AG08395 (cell line): ENCODE results near the gene CARMIL1.
"Not testable (repeated sequence)": the region's sequence is repeated elsewhere in the genome, so short reads cannot be mapped to it uniquely, and the experiment has no call there.

Experiments
- DNase-seq: peaks from one replicate; pipeline ENCODE4 v3.0.0; 2012; ENCODE audit warnings: mixed read lengths, low spot score

Gene CARMIL1

DNA sequence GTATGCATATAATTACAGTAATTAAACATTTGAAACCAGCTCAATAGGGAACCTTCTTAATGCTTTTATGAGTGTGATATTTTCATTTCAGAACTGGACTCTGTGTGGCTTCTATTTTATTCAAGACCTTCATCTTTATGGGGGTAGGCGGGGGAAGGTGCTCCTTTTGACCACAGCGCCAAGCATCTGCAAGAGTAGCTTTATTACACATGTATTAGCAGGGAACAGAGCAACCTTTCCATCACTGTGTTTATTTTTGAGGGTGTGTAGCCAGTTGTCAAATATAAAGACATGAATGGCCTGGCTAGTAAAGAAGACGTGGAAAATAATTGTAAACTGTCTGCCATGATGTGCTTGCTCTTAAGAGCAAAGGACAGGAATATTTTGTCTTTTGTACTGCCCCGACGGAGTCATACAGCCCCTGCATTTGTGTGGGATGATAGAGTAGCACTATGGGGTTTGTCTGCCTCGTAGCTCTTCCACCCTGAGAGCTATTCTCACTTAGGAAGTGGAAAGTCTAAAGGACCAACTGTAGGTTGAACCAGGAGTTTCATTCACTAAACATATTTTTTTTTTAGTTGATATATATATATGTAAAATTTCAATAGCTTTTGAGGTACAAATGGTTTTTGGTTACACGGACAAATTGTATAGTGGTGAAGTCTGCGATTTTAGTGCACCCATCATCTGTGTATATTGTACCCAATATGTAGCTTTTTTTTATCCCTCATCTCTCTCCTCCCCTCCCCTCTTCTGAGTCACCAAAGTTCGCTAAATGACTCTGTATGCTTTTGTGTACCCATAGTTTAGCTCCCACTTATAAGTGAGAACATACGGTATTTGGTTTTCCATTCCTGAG, 91.2 kb downstream of the CARMIL1 start:
- DNase-seq: no peak

DNA sequence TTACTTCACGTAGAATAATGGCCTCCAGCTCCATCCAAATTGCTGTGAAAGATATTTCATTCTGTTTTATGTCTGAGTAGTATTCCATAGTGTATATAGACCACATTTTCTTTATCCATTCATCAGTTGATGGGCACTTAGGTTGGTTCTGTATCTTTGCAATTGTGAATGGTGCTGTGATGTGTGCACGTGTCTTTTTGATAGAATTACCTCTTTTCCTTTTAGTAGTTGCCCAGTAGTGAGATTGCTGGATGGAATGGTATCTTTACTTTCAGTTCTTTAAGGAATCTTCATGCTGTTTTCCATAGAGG, 91.8 kb downstream of the CARMIL1 start:
- no peak for DNase-seq

DNA sequence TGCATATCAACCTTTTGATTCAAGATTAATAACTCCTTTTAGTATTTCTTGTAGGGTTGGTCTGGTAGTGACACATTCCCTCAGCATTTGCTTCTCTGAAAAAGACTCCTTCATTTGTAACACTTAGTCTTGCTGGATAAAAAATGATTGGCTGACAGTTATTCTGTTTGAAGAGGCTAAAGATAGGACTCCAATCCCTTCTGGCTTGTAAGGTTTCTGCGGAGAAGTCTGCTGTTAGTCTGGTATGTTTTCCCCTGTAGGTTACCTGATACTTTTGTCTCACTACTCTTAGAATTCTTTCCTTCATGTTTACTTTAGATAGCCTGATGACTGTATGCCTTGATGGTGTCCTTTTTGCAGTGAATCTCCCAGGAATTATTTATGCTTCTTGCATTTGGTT, 96.0 kb downstream of the CARMIL1 start:
- DNase-seq: no peak

DNA sequence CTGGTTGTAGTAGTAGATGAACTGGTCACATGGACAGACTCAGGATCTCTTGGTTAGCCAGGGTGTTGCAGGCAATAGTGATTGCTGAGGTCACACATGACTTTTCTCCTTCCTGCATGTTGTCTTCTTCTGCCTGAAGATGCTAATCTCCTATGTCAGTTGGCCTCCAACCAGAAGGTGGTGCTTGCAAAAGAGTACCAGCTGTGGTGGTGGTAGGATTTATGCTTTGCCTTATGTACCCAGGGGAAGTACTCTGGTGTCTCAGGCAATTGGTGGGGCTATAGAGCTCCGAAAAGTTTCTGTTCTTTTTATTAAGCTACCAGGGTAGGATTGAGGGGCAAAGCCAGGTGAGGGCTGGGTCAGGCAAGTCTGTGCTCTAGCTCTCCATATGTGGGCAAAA, 98.5 kb downstream of the CARMIL1 start:
- DNase-seq: no peak

DNA sequence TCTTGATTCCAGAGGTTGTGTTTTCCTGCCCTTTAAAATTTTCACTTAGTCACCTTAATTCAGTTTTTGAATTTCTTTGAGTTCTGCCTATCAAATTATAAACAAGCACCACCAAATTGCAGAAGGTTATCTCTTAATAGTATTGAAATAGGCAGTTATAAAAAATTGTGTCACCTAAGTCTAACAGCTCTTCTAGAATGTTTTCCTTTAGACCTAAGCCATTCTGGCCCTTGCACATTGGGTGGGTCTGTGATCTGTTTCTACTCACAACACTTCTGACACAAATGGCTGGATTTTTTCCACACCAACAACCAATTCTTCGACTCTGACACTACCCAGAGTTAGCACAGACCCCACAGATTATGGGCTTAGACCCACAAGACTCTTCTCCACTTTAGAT, 101.9 kb downstream of the CARMIL1 start:
- DNase-seq: no peak

DNA sequence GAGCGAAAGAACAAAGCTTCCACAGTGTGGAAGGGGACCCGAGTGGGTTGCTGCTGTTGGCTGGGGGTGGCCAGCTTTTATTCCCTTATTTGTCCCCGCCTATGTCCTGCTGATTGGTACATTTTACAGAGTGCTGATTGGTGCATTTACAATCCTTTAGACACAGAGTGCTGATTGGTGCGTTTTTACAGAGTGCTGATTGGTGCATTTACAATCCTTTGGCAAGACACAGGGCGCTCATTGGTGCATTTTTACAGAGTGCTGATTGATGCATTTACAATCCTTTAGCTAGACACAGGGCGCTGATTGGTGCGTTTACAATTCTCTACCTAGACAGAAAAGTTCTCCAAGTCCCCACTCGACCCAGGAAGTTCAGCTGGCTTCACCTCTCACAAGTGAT, 103.3 kb downstream of the CARMIL1 start:
- not testable (repeated sequence) for DNase-seq

DNA sequence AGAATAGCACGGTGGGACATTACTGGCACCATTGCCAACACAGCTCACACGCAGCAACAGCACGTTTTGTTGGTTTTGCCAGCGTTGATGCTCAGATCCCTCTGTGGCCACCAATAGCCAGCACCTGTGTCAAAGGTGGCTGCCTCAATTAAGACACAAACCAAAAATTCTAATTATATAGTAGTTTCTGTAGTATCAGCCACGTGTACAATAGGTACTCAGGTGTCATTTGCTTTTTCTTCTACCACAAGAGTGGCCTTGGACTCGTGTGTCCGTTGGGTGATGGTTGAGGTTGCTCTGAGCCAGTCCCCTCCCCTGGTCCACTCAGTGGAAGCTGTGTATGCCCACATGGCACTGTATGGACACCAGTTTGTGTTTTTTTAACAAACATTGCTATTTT, 105.1 kb downstream of the CARMIL1 start:
- DNase-seq: no peak

DNA sequence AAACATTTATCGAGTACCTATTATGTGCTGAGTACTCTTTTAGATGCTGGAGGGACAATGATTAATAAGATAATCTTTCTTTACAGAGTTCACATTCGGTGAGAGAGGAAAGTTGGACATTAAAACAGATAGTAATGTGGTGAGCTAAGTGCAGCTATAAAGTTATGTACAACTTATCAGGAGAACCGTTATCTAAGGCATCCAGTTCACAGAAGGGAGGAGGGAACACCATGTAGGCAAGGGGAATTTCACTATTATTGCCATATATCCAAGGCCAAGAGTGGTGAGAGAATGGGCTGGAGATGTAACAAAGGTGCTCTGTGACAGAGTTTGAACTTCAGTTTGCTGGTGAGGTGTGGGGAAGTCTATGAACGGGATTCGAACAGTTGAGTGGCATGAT, 105.8 kb downstream of the CARMIL1 start:
- no peak for DNase-seq

DNA sequence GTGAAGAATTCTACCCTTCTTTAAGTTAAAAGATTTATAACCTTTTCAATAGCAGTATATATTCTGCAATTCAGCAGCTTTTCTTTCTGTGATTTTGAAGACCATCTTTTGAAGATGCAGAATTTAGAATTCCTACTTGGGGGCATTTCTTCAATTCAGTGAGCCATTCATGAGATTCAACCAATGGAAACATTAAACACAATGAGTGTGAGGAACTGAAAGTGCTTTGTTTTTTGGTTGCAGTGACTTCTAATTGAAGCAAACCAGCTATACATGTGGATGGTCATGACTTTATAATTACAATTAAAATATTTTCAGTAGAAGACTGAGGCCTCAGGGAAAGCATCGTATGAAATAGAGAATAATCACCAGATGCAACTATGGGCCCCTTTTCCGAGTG, 108.3 kb downstream of the CARMIL1 start:
- no peak for DNase-seq

DNA sequence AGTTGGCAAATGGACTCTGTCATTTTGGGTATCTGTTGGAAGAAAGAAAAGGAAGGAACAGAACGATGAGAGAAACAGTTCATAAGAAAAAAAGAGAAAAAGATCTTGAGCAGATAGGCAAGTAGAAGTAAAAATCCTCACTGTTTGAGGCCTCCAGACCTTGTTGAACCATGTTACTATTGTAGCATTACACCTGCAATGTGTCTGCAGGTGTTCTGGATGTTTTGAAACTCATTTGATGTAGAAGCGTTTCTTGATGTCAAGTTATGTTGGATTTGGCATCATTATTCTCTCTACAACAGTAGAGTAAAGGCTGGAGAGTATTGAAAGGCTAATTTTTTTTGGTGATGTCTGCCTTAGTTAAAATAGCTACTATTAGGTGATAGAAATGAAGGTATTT, 108.7 kb downstream of the CARMIL1 start:
- no peak for DNase-seq

DNA sequence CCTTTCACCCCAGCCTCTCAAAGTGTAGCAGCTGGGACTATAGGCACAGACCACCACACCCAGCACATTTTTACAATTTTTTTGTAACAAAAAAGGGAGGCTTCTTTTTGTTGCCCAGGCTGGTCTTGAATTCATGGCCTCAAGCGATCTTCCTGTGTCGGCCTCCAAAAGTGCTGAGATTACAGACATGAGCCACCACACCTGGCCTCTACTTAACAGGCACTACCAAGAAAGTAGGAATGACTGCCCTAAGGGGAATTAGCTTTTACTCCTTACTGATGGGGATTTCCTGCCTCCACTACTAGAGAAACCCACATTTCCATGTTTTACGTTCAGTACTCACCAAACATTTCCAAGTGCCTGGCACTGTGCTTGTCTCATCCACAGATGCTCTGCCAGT, 109.6 kb downstream of the CARMIL1 start:
- no peak for DNase-seq

DNA sequence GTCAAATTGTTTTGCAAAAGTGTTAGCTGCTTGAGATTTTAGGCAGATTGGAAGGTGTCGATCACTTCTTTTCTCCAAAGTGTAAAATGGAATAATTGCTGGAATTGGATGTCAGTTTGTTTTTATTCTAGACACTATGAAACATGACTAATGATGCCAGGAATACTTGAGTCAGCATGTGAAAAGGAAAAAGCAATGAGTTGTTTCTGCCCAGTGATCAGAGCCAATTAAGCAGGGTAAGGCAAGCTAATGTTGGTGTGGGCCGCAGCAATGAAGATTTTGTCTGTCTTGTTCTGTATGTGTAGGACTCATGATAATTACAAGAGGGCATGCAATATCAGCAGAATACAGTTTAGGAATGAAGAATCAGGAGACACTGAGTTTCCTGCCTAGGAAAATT, 110.3 kb downstream of the CARMIL1 start:
- DNase-seq: peak; percentile 74

DNA sequence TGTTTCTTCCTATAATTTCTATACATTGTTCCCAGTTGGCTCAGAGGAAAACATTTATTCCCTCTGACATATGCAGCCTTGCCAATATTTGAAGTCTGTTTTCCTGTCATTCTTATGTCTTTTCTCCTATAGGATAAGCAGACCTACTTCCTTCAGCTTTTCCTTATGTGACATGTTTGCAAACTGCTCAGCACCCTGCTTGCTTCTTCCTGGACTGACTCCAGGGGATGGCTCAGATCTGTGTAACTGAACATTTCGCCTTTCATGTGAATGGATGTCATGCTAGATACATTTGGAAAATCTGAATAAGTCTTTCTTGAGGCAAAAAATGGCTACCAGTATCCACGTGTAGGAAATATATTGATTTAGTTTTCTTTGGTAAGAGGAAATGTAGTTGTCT, 113.2 kb downstream of the CARMIL1 start:
- peak; percentile 13 for DNase-seq

DNA sequence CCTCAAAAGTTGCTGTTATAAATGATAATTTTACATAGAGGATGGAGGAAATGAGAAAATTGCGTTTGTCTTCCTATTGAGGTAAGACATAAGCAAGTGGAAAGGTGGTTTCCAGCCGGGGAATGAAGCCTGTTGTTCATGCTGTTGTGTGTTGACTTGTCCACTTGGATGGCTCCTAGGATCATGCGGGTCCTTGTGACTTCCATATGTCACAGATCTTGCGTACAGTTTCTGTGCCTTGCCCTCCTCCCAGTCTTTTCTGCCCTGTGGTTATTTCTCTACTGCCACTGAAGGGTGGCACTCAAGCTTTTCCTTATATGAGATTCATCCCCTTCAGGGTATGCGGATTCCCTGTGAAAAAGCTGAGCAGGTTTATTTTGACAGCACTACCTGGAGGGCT, 116.6 kb downstream of the CARMIL1 start:
- no peak for DNase-seq

DNA sequence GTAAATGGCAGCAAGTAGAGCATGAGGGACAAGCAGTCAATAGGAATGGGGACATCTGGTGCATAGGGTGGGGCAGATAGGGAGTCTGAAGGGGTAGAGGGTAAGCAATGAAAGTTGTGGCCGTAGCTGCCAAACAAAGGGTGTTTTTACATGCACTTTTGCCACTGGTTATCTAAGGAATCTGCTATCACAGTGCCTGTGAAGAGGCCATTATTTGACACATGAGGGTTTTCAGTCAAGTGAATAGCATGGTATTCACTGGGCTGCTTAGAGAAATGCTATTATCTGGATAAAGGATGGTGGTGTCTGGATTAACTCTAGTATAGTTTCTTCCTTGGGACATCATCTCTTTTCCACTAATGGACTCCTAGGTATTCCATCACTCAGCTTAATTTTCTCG, 118.2 kb downstream of the CARMIL1 start:
- DNase-seq: no peak

DNA sequence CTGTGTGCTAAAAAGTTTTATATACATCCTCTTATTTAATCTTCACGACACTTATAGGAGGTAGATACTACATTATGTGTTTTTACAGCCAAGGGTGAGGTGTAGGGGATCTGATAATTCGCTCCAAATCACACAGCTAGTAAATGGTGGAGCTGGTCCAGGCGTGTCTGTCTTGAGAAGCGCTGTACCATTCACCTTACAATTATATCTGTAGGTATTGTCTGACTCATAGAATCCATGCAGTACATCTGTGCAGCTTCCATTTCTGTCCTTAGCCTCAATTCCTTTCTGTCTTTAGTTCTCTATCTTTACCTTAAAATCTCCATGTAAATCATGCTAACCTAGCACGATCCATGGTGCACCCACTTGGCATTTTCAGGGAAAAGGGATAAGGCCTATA, 120.7 kb downstream of the CARMIL1 start:
- DNase-seq: no peak

DNA sequence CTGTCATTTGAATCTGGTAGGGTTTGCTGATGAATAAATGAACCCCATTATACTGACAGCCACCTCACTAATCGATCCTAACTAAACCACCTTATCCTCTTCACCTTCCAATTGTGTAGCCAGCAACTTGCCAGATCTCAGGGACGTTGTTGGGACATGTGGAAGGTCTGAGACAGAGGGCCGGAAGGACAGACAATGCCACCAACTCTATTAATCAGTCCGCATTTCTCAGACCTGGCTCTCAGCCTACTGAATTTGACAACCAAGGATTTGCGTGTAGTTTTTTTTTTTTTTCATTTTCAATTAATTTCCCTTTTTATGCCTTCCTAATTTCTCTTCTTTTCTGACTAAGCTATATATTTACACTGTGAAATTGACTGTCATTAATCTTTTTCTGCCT, 122.5 kb downstream of the CARMIL1 start:
- no peak for DNase-seq

DNA sequence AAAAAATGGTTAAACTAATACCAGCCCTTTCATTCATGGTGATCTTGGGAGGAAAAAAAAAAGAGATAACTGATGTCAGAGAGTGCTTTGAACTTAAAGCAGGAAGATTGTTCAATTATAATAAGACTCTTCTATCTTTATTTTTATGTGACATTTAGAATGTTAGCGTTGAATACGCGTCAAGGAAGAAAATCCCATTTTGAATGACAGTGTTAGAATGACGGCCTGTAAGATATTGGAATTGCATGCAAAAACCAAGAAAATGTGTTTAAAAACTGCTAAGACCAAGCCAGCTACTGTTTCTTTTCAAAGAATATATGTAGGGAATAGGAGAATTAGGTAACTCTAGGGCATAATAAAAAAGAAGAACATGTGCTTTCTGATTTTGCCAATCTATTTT, 123.0 kb downstream of the CARMIL1 start:
- no peak for DNase-seq

DNA sequence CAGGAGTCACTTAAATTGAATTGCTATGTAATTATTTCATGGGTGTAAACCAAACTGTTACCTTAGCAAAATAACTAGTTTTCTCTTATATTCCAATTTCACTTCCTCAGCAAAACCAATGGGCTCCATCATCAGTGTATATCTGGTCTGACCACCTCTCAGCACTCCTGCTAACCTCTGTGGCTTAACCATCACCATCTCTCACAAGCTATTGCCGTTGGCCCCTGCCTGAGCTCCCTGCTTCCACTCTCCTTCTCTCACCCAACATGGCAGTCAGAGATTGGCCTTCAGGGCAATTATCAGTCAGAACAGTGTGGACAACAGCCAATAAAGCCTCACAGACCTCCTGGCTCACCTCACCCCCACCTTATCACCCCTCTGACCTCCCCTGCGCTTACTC, 124.0 kb downstream of the CARMIL1 start:
- no peak for DNase-seq

DNA sequence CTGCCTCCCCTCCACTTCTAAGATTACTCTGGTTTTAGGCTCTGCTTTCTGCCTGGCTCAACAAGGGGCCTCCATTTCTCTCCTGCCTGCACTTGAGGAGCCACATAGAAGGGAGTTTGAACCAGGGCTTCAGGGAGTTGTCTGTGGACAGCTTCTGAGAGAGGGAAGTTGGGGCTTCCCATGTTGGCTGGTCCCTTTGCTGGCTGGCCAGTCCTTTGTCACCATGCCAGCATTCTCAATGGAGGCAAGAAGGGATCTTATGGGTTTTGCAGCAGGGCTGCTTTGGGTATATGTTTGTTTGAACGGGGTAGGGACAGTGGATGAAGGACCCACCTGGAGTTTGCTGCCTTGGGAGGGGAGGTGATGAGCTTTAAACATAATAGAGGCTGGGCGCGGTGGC, 124.9 kb downstream of the CARMIL1 start:
- no peak for DNase-seq

DNA sequence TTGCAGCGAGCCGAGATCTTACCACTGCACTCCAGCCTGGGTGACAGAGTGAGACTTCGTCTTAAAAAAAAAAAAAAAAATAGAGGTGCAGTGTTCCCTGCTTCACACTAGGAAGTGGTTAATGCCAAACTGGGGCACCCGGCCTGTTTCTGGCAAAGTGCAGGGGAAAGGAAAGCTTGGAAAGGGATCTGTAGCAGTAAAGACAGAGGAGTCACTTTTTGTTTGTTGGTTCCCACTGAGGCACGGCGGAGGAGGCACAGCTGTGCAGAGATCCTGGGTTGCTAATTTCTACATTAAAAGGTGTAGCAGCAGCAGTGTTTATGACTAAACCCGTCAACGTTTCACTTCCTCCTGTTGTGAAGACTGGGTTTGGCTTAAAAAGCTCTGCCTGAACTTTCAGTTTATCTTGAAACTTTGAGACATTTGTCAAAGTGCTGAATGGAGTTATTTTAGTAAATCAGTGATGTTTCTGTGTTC, 125.6 kb downstream of the CARMIL1 start:
- no peak for DNase-seq

DNA sequence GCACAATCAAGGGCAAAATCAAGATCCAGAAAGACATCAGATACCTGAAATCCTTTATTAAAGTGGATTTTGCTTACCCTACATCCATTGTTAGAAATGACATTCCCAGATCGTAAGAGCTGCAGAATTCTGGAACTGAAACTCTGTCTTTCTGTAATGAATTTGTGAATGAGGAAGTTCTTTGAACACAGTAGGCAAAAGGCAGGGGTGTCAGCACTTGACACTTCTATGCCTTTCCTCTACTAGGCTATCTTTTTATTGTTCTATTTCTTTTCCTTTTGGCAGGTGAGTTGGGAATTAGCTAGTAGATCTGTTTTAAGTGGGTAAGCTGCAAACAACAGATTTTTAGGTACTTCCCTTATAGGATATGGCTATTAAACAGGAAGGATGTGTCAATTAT, 126.3 kb downstream of the CARMIL1 start:
- DNase-seq: no peak

DNA sequence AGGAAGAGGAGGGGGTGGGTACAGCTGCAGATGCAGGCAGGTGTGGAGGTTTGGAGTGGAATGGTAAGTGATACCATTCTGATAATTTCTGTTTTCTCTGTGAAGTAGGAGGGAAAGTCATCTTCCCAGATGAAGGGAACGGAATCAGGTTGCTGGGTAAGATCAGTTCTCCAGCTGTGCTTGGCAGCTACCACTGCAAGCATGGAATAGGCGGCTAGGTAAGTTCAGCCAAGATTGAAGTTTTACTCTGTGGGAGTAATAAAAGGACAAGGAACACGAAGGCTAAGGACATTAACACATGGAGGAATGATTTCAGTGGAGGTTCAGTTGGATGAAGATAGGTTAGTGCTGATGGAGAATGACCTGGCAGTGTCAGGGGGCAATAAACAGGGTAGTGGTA, 128.3 kb downstream of the CARMIL1 start:
- no peak for DNase-seq

DNA sequence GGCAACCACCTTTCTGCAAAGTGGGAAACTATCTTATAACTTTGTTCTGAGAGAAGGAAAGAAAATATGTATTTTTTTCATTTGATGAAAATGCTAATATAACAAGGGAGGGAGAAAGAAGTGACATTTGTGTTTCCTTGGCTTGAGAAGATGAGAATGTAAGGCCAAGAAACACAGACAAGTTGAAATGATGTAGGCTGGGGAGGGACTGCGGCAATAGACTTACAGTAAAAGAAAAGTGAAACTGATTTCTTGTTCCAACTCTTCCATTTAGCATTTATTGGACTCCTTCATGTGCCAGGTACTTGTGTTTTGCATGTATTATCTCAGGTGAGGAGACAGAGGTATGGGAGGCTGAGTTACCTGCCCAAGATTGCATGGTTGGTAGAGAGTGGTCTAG, 130.9 kb downstream of the CARMIL1 start:
- no peak for DNase-seq
